ENCODE results near the gene ACCSL.

The ACCSL gene

DNA sequence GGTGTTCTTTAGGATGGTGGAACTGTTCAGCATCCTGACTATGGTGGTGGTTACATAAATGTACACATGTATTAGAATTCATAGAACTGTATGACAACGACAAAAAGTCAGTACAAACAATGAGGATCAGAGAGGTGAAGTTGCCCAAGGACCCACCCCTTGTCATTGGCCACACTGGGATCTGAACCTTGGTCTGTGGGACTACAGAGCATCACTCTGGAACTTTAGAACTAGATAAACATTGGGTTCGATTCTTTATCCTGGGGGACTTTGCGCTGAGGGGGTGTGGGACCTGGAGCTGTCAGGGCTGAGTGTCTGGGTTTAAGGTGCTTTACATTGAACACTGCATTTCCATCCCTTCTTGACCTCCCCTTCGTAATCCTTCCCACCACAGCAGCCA, 34.9 kb downstream of the ACCSL start:
- H2BK12ac ChIP-seq (ENCODE audit: low read length), result no peak overlapping the region
- no peak overlapping the region for H3K27ac ChIP-seq (replicated peaks; ENCODE audit: low read length)
- no peak overlapping the region for H2BK15ac ChIP-seq (ENCODE audit: low read length)
- no peak overlapping the region for H3K18ac ChIP-seq (ENCODE audit: low read length)
- no peaks in the 10 kb centered on the region for H3K79me1 ChIP-seq (ENCODE audit: low read depth, low read length)
- H3K4ac ChIP-seq (ENCODE audit: low read length), result no peak overlapping the region
- no peak overlapping the region for H3K23ac ChIP-seq (ENCODE audit: low read depth, low read length, poor library complexity)
- no peak overlapping the region for H3K4me2 ChIP-seq (ENCODE audit: insufficient read depth, low read length, poor library complexity, severe bottlenecking)
- H3K9me3 ChIP-seq (replicated peaks in 1 of 2; ENCODE audit: control insufficient read depth in 2 of 2, insufficient read depth in 1 of 2, low read depth in 1 of 2, low read length in 2 of 2), result no peaks in the 10 kb centered on the region
- H3K9ac ChIP-seq (ENCODE audit: low read depth, low read length, poor library complexity), result no peak overlapping the region
- no peak overlapping the region for H2AK5ac ChIP-seq (ENCODE audit: low read depth, low read length)
- no peak overlapping the region for H3K4me3 ChIP-seq (ENCODE audit: low read length in 2 of 2)
- H3K27me3 ChIP-seq (ENCODE audit: control insufficient read depth in 3 of 3, insufficient read depth in 3 of 3, low read depth in 1 of 3, low read length in 3 of 3), result peaks cover 0 to 24% (median 0%) of the 10 kb centered on the region in 3 experiments
- DNase-seq (ENCODE audit: low spot score), result no peak
- no CpG with 5 or more reads among the region's 4 CpGs for WGBS, 2 donors (ENCODE audit: extremely low coverage in 2 of 2, insufficient read length in 2 of 2, insufficient replicate concordance in 1 of 2)
- peaks cover 0 to 3% of the 10 kb centered on the region in 2 donors for H3K4me1 ChIP-seq (ENCODE audit: control insufficient read depth in 2 of 2, insufficient read depth in 1 of 2, low read depth in 1 of 2, low read length in 2 of 2)
- H4K8ac ChIP-seq (ENCODE audit: low read depth, low read length), result no peak overlapping the region
- H3K14ac ChIP-seq (ENCODE audit: low read length), result no peak overlapping the region
- H2AFZ ChIP-seq (ENCODE audit: low read length), result no peak overlapping the region
- no peak overlapping the region for H2BK5ac ChIP-seq (ENCODE audit: low read length)
- no peak overlapping the region for H2BK120ac ChIP-seq (ENCODE audit: low read depth, low read length)
- no peaks in the 10 kb centered on the region for H3K36me3 ChIP-seq (replicated peaks in 1 of 2; ENCODE audit: control insufficient read depth in 2 of 2, insufficient read depth in 2 of 2, low read length in 2 of 2)
- no peak overlapping the region for H4K91ac ChIP-seq (ENCODE audit: low read depth, low read length, poor library complexity)

DNA sequence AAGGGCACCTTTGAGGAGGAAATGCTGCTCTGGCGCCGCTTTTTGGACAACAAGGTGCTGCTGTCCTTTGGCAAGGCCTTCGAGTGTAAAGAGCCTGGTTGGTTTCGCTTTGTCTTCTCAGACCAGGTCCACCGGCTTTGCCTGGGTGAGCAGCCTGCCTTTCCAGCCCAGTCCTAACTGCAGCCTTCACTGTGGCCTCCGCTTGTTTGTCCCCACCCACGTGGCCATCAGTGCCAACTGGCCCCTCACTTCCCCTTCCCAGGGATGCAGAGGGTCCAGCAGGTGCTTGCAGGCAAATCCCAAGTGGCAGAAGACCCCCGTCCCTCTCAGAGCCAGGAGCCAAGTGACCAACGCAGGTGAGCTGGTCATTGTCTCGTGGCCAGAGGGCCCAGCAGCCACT, 35.7 kb downstream of the ACCSL start:
- Histone ChIP-seq H3K9me3 (replicated peaks in 1 of 2; ENCODE audit: control insufficient read depth in 2 of 2, insufficient read depth in 1 of 2, low read depth in 1 of 2, low read length in 2 of 2) (no peaks in the 10 kb centered on the region), H2BK15ac (ENCODE audit: low read length) (no peak overlapping the region), H2AK5ac (ENCODE audit: low read depth, low read length) (no peak overlapping the region), H4K8ac (ENCODE audit: low read depth, low read length) (no peak overlapping the region), H3K9ac (ENCODE audit: low read depth, low read length, poor library complexity) (no peak overlapping the region), H3K18ac (ENCODE audit: low read length) (no peak overlapping the region), H3K79me1 (ENCODE audit: low read depth, low read length) (no peaks in the 10 kb centered on the region), H3K36me3 (replicated peaks in 1 of 2; ENCODE audit: control insufficient read depth in 2 of 2, insufficient read depth in 2 of 2, low read length in 2 of 2) (no peaks in the 10 kb centered on the region), H4K91ac (ENCODE audit: low read depth, low read length, poor library complexity) (no peak overlapping the region), H3K4ac (ENCODE audit: low read length) (no peak overlapping the region), H3K4me1 (ENCODE audit: control insufficient read depth in 2 of 2, insufficient read depth in 1 of 2, low read depth in 1 of 2, low read length in 2 of 2) (peaks cover 0 to 3% of the 10 kb centered on the region in 2 donors), H3K4me3 (ENCODE audit: low read length in 2 of 2) (no peak overlapping the region), H2BK5ac (ENCODE audit: low read length) (peak overlapping the region; percentile 19), H3K14ac (ENCODE audit: low read length) (peak overlapping the region; percentile 58), H3K4me2 (ENCODE audit: insufficient read depth, low read length, poor library complexity, severe bottlenecking) (no peak overlapping the region), H3K27me3 (ENCODE audit: control insufficient read depth in 3 of 3, insufficient read depth in 3 of 3, low read depth in 1 of 3, low read length in 3 of 3) (peaks cover 0 to 19% (median 0%) of the 10 kb centered on the region in 3 experiments), H3K27ac (replicated peaks; ENCODE audit: low read length) (no peak overlapping the region), H2BK120ac (ENCODE audit: low read depth, low read length) (no peak overlapping the region), H3K23ac (ENCODE audit: low read depth, low read length, poor library complexity) (no peak overlapping the region), H2BK12ac (ENCODE audit: low read length) (no peak overlapping the region), H2AFZ (ENCODE audit: low read length) (no peak overlapping the region)
- no CpG with 5 or more reads among the region's 10 CpGs for WGBS, 2 donors (ENCODE audit: extremely low coverage in 2 of 2, insufficient read length in 2 of 2, insufficient replicate concordance in 1 of 2)
- DNase-seq (ENCODE audit: low spot score), result no peak

GRCh38 chr11:44083906-44084305, 36.1 kb downstream of the ACCSL start:
- Histone ChIP-seq H3K36me3 (replicated peaks in 1 of 2; ENCODE audit: control insufficient read depth in 2 of 2, insufficient read depth in 2 of 2, low read length in 2 of 2) (no peaks in the 10 kb centered on the region), H2BK12ac (ENCODE audit: low read length) (no peak overlapping the region), H3K4ac (ENCODE audit: low read length) (no peak overlapping the region), H3K14ac (ENCODE audit: low read length) (no peak overlapping the region), H3K4me2 (ENCODE audit: insufficient read depth, low read length, poor library complexity, severe bottlenecking) (no peak overlapping the region), H3K18ac (ENCODE audit: low read length) (no peak overlapping the region), H3K9me3 (replicated peaks in 1 of 2; ENCODE audit: control insufficient read depth in 2 of 2, insufficient read depth in 1 of 2, low read depth in 1 of 2, low read length in 2 of 2) (no peaks in the 10 kb centered on the region), H3K4me3 (ENCODE audit: low read length in 2 of 2) (no peak overlapping the region), H3K27me3 (ENCODE audit: control insufficient read depth in 3 of 3, insufficient read depth in 3 of 3, low read depth in 1 of 3, low read length in 3 of 3) (peaks cover 0 to 17% (median 0%) of the 10 kb centered on the region in 3 experiments), H2BK120ac (ENCODE audit: low read depth, low read length) (no peak overlapping the region), H3K79me1 (ENCODE audit: low read depth, low read length) (no peaks in the 10 kb centered on the region), H3K23ac (ENCODE audit: low read depth, low read length, poor library complexity) (no peak overlapping the region), H3K4me1 (ENCODE audit: control insufficient read depth in 2 of 2, insufficient read depth in 1 of 2, low read depth in 1 of 2, low read length in 2 of 2) (peaks cover 0 to 2% of the 10 kb centered on the region in 2 donors), H4K8ac (ENCODE audit: low read depth, low read length) (no peak overlapping the region), H2BK15ac (ENCODE audit: low read length) (no peak overlapping the region), H3K9ac (ENCODE audit: low read depth, low read length, poor library complexity) (no peak overlapping the region), H2AK5ac (ENCODE audit: low read depth, low read length) (no peak overlapping the region), H3K27ac (replicated peaks; ENCODE audit: low read length) (no peak overlapping the region), H2BK5ac (ENCODE audit: low read length) (no peak overlapping the region), H2AFZ (ENCODE audit: low read length) (no peak overlapping the region), H4K91ac (ENCODE audit: low read depth, low read length, poor library complexity) (no peak overlapping the region)
- no CpG with 5 or more reads among the region's 5 CpGs for WGBS, 2 donors (ENCODE audit: extremely low coverage in 2 of 2, insufficient read length in 2 of 2, insufficient replicate concordance in 1 of 2)
- DNase-seq (ENCODE audit: low spot score), result no peak

DNA sequence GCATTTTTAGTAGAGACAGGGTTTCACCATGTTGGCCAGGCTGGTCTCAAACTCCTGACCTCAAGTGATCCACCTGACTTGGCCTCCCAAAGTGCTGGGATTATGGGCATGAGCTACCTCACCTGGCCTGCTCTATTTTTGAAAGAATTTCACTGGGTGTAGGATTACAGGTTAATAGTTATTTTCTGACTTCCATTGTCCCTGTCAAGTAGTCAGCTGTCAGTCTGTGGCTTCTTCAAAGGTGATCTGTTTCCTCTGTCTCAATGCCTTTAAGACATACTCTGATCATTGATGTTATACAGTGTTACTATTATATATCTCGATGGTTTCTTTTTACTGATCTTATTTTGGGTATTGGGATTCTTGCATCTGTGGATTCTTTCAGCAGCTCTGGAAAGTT, 37.5 kb downstream of the ACCSL start:
- no peak overlapping the region for H3K27ac ChIP-seq (replicated peaks; ENCODE audit: low read length)
- H3K4me3 ChIP-seq (ENCODE audit: low read length in 2 of 2), result no peak overlapping the region
- H3K9ac ChIP-seq (ENCODE audit: low read depth, low read length, poor library complexity), result no peak overlapping the region
- H2AK5ac ChIP-seq (ENCODE audit: low read depth, low read length), result no peak overlapping the region
- no peak overlapping the region for H3K18ac ChIP-seq (ENCODE audit: low read length)
- H3K27me3 ChIP-seq (ENCODE audit: control insufficient read depth in 3 of 3, insufficient read depth in 3 of 3, low read depth in 1 of 3, low read length in 3 of 3), result peaks cover 0 to 5% (median 0%) of the 10 kb centered on the region in 3 experiments
- DNase-seq (ENCODE audit: low spot score), result no peak
- H2AFZ ChIP-seq (ENCODE audit: low read length), result no peak overlapping the region
- H3K36me3 ChIP-seq (replicated peaks in 1 of 2; ENCODE audit: control insufficient read depth in 2 of 2, insufficient read depth in 2 of 2, low read length in 2 of 2), result no peaks in the 10 kb centered on the region
- H3K4ac ChIP-seq (ENCODE audit: low read length), result no peak overlapping the region
- H3K14ac ChIP-seq (ENCODE audit: low read length), result no peak overlapping the region
- no peak overlapping the region for H2BK12ac ChIP-seq (ENCODE audit: low read length)
- H2BK120ac ChIP-seq (ENCODE audit: low read depth, low read length), result no peak overlapping the region
- H3K4me2 ChIP-seq (ENCODE audit: insufficient read depth, low read length, poor library complexity, severe bottlenecking), result no peak overlapping the region
- no peak overlapping the region for H3K23ac ChIP-seq (ENCODE audit: low read depth, low read length, poor library complexity)
- no peak overlapping the region for H4K8ac ChIP-seq (ENCODE audit: low read depth, low read length)
- H4K91ac ChIP-seq (ENCODE audit: low read depth, low read length, poor library complexity), result no peak overlapping the region
- no peaks in the 10 kb centered on the region for H3K9me3 ChIP-seq (replicated peaks in 1 of 2; ENCODE audit: control insufficient read depth in 2 of 2, insufficient read depth in 1 of 2, low read depth in 1 of 2, low read length in 2 of 2)
- H2BK15ac ChIP-seq (ENCODE audit: low read length), result no peak overlapping the region
- no peaks in the 10 kb centered on the region for H3K79me1 ChIP-seq (ENCODE audit: low read depth, low read length)
- no peaks in the 10 kb centered on the region for H3K4me1 ChIP-seq (ENCODE audit: control insufficient read depth in 2 of 2, insufficient read depth in 1 of 2, low read depth in 1 of 2, low read length in 2 of 2)
- no peak overlapping the region for H2BK5ac ChIP-seq (ENCODE audit: low read length)
- WGBS, 2 donors (ENCODE audit: extremely low coverage in 2 of 2, insufficient read length in 2 of 2, insufficient replicate concordance in 1 of 2), result no CpG with 5 or more reads among the region's 1 CpG
